Progenitor cell of endocrine pancreas (in vitro differentiated cells): ENCODE measurements around the gene ZNF750. TPM values are rescaled to one million over a fixed set of nuclear protein-coding genes. Genes with fewer than 3 reads are reported as not detected.

ENCODE experiments used
- DNase-seq: peaks from one replicate; pipeline ENCODE4 v3.0.0; 2021; ENCODE audit warnings: low spot score; ENCODE audit not compliant: unreplicated experiment
- H3K27ac Mint-ChIP-seq: 2 replicates; pipeline ENCODE4 v1.8.0; 2021; ENCODE audit warnings: mild to moderate bottlenecking, moderate library complexity, mixed read lengths
- H3K27me3 Mint-ChIP-seq: 2 replicates; pipeline ENCODE4 v1.8.0; 2021; ENCODE audit warnings: mixed read lengths
- H3K36me3 Mint-ChIP-seq: 2 replicates; pipeline ENCODE4 v1.8.0; 2022; ENCODE audit warnings: mixed read lengths; ENCODE audit not compliant: insufficient read depth
- H3K4me1 Mint-ChIP-seq: 2 replicates; pipeline ENCODE4 v1.8.0; 2021; ENCODE audit warnings: low read depth, mixed read lengths
- H3K4me3 Mint-ChIP-seq: 2 replicates; pipeline ENCODE4 v1.8.0; 2021; ENCODE audit warnings: low read depth, mild to moderate bottlenecking, moderate library complexity, mixed read lengths
- H3K9me3 Mint-ChIP-seq: 2 replicates; pipeline ENCODE4 v1.8.0; 2021; ENCODE audit warnings: low read depth, mixed read lengths
- CTCF ChIP-seq: fragments of 200-600 bp; sonication (generic); IDR thresholded peaks from one replicate; pipeline ENCODE4 v1.5.0; 2021; ENCODE audit warnings: antibody characterized with exemption, mild to moderate bottlenecking; ENCODE audit not compliant: unreplicated experiment
- total RNA-seq: library from RNA; stranded (reverse); gene quantifications from 2 replicates; pipeline ENCODE4 v1.2.1, GENCODE V29; 2021

ZNF750 gene
- total RNA-seq, 1 donor from 2014 or later = 0.07 TPM

- H3K4me3 Mint-ChIP-seq = no peak overlapping the region
- H3K36me3 Mint-ChIP-seq = peaks cover 33% of the 10 kb centered on the region
- no peak for TF ChIP-seq CTCF
Observed at GRCh38 chr17:82822281-82822680, 17.5 kb downstream of the ZNF750 start.

DNA sequence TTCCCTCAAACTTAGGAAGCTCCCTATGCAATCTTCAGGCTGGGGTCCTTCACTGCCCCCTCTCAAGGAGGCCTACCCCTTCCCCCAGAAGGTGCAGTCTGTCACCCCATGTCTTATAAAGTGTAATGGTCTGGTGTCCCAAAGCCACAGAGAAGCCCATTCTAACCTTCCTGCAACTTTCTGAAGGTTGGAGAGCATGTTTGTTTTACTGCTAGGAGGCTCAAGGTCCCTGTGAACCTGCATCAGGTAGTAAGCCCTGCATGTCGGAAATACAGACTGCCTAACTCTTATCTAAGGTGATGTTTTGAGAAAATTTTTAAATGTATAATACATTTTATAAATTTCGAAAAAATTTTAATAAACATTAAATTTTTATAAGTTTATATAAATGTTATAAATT, 18.3 kb downstream of the ZNF750 start:
- H3K27ac Mint-ChIP-seq = no peak overlapping the region
- H3K9me3 Mint-ChIP-seq = peaks cover 11% of the 10 kb centered on the region
- no peak for TF ChIP-seq CTCF
- no peaks in the 10 kb centered on the region for H3K27me3 Mint-ChIP-seq
- no peaks in the 10 kb centered on the region for H3K4me1 Mint-ChIP-seq
- H3K4me3 Mint-ChIP-seq = no peak overlapping the region
- no peak for DNase-seq
- H3K36me3 Mint-ChIP-seq = peaks cover 33% of the 10 kb centered on the region

More at GRCh38 chr17:82822281-82822680, 17.5 kb downstream of the ZNF750 start:
- Mint-ChIP-seq H3K4me1 (no peaks in the 10 kb centered on the region), H3K27me3 (no peaks in the 10 kb centered on the region), H3K27ac (no peak overlapping the region), H3K9me3 (peaks cover 11% of the 10 kb centered on the region)
- DNase-seq = no peak

GRCh38 chr17:82820278-82821251, 19.3 kb downstream of the ZNF750 start:
- Mint-ChIP-seq H3K4me1 (no peaks in the 10 kb centered on the region), H3K36me3 (peaks cover 39% of the 10 kb centered on the region), H3K4me3 (no peak overlapping the region), H3K27ac (no peak overlapping the region), H3K27me3 (no peaks in the 10 kb centered on the region), H3K9me3 (peaks cover 11% of the 10 kb centered on the region)
- no peak for DNase-seq
- no peak for TF ChIP-seq CTCF

DNA sequence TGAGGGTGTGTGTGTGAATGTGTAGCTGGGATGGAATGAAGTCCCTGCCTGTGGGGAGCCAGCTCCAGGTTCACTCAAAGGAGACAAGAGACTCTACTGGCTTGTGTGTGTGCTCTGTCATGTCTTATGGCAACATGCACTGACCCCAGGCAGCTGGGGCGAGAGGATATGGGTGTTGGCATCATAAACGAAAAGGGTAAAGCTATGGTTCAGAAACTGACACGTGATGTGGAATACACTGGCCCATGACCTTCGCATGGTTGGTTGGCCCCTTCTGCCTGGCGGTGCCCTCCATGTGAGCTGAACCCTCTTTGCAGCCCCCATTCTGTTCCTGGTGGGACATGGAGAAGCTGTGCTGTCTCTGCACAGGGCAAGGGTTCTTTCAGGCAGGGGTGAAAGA, 21.9 kb downstream of the ZNF750 start:
- TF ChIP-seq CTCF = no peak
- H3K36me3 Mint-ChIP-seq = peaks cover 41% of the 10 kb centered on the region
- no peak overlapping the region for H3K27ac Mint-ChIP-seq
- DNase-seq = no peak
- no peaks in the 10 kb centered on the region for H3K4me1 Mint-ChIP-seq
- H3K27me3 Mint-ChIP-seq = no peaks in the 10 kb centered on the region
- H3K9me3 Mint-ChIP-seq = peaks cover 11% of the 10 kb centered on the region
- H3K4me3 Mint-ChIP-seq = no peak overlapping the region

GRCh38 chr17:82816358-82816757, 23.5 kb downstream of the ZNF750 start:
- H3K4me1 Mint-ChIP-seq = no peaks in the 10 kb centered on the region
- H3K4me3 Mint-ChIP-seq = no peak overlapping the region
- no peak overlapping the region for H3K27ac Mint-ChIP-seq
- no peak for DNase-seq
- no peak for TF ChIP-seq CTCF
- H3K27me3 Mint-ChIP-seq = no peaks in the 10 kb centered on the region
- H3K36me3 Mint-ChIP-seq = peaks cover 33% of the 10 kb centered on the region
- H3K9me3 Mint-ChIP-seq = peaks cover 11% of the 10 kb centered on the region
